Stimulated activated naive CD8-positive, alpha-beta T cell treated with anti-CD3 and anti-CD28 coated beads, Interleukin-15, amount 100 ng/mL, for 72 hours (primary cell): ENCODE data around the gene ZNF816.
"Not testable (repeated sequence)": the region's sequence is repeated elsewhere in the genome, so short reads cannot be mapped to it uniquely, and the experiment has no call there.

Experiments used
- ATAC-seq: fragments of 150-1000 bp; cut with Tn5 transposase; 2 replicates; pipeline ENCODE4 v1.10.0; 2021; ENCODE audit warnings: mild to moderate bottlenecking, moderate library complexity
- DNase-seq, 2 donors: peaks; one replicate each; pipeline ENCODE4 v3.0.0; 2021 to 2022
- H3K27ac Mint-ChIP-seq, 2 donors: one replicate each; pipeline ENCODE4 v1.8.0; 2022; ENCODE audit warnings: mild to moderate bottlenecking in 2 of 2, mixed read lengths in 2 of 2, moderate library complexity in 2 of 2
- H3K27me3 Mint-ChIP-seq: one replicate; pipeline ENCODE4 v1.8.0; 2022; ENCODE audit warnings: mixed read lengths
- H3K4me1 Mint-ChIP-seq: one replicate; pipeline ENCODE4 v1.8.0; 2022; ENCODE audit warnings: mild to moderate bottlenecking, mixed read lengths
- H3K4me3 Mint-ChIP-seq, 2 donors: one replicate each; pipeline ENCODE4 v1.8.0; 2022; ENCODE audit warnings: mild to moderate bottlenecking in 2 of 2, mixed read lengths in 2 of 2, moderate library complexity in 1 of 2
- H3K9me3 Mint-ChIP-seq, 2 donors: one replicate each; pipeline ENCODE4 v1.8.0; 2022; ENCODE audit warnings: mixed read lengths in 2 of 2

Gene ZNF816

DNA sequence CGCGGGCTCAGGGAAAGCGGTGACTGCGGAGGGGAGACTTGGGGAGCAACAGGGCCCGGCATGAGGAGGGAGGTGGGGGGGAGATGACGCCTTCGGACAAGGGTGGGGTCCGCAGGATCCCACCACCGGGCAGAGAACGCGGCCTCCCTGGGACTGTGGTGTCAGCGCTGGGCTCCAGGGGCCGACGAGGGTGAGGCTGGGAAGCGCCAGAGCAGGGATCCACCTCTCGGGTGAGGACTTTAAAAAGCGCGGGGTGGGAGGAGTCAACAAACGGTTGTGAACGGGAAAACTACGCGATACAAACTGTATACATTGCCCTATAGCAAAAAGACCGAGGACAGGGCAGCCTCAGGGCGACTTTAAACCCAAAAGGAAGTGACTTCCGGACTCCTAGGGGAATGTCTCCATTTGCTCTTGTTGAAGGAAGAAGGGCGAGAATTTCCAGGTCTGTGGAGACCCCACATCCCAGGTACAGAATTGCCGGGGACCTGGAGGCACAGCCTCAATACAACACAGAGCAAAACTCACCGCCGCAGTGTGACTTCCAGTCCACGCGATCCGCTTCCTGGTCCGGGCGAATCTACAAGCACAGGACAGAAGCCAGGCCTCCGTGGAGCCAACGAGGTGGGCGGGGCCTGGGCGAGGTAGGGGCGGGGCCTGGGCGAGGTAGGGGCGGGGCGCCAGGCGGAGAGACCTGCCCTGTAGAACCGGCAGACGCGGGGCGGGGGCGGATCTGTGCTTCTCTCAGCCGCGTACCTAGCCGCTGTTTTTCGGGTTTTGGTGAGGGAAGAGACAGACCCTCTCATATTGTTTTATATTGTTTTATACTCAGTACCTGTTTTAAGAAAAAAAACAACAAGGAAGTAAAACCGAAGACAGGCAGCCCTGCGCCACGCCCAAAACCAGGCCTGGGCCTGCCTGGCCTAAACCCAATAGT, 39.6 kb downstream of the ZNF816 start, which contains the start of gene ZNF888:
Gene ZNF888, minus strand, starts transcription at position 588 of the 937 bp plus-strand sequence. CDS start 5,555 bp downstream, outside the sequence.
- H3K4me3 Mint-ChIP-seq, result peak within 1 kb of the TSS; percentile 89 to 90
- ATAC-seq (peak; percentile 100), DNase-seq (peak; percentile 81 to 82)
- no peaks in the 10 kb centered on the region for H3K27me3 Mint-ChIP-seq
- H3K4me1 Mint-ChIP-seq, result peaks cover 31% of the 10 kb centered on the region
- H3K27ac Mint-ChIP-seq, result peak within 1 kb of the TSS; percentile 20 to 96
- peaks cover 6% of the 10 kb centered on the region in 2 donors for H3K9me3 Mint-ChIP-seq

DNA sequence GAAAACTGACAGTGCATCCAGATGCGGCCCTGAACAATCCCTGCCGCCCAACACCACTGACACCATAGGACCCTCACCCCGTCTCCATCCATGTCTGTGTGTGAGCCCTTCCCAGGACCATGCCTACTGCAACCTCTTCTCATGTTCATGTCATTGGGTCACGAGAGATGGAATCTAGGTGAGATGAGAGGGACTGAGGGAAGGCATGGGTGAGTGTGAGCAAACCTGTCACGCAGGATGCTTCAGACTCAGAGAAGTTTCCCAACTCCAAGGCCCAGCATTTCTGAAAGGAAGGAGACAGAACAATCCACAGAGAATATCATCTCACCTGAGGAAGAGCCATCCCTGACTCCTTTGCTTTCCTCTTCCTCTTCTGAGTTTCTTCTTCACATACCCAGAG, 45.1 kb downstream of the ZNF816 start:
- Mint-ChIP-seq H3K4me3 (no peak overlapping the region), H3K27ac (no peak overlapping the region), H3K27me3 (no peaks in the 10 kb centered on the region), H3K4me1 (peaks cover 19% of the 10 kb centered on the region), H3K9me3 (peaks cover 6 to 12% of the 10 kb centered on the region in 2 donors)
- DNase-seq, result no peak
- no peak for ATAC-seq

DNA sequence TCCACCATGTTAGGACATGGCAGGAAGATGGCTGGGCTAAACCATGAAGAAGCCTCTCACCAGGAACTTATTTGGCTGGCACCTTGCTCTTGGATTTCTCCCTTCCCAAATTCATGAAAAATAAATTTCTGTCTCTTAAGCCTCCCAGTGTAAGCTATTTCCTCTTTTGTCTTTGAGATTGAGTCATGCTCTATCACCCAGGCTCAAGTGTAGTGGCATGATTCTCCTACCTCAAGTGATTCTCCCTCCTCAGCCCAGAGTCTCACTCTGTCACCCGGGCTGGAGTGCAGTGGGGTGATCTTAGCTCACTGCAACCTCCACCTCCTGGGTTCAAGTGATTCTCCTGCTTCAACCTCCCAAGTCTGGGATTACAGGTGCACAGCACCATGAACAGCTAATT, 52.0 kb downstream of the ZNF816 start:
- H3K27ac Mint-ChIP-seq, result no peak overlapping the region
- peaks cover 27 to 28% of the 10 kb centered on the region in 2 donors for H3K9me3 Mint-ChIP-seq
- ATAC-seq (no peak), DNase-seq (no peak)
- H3K4me1 Mint-ChIP-seq, result no peaks in the 10 kb centered on the region
- no peaks in the 10 kb centered on the region for H3K27me3 Mint-ChIP-seq
- no peak overlapping the region for H3K4me3 Mint-ChIP-seq

DNA sequence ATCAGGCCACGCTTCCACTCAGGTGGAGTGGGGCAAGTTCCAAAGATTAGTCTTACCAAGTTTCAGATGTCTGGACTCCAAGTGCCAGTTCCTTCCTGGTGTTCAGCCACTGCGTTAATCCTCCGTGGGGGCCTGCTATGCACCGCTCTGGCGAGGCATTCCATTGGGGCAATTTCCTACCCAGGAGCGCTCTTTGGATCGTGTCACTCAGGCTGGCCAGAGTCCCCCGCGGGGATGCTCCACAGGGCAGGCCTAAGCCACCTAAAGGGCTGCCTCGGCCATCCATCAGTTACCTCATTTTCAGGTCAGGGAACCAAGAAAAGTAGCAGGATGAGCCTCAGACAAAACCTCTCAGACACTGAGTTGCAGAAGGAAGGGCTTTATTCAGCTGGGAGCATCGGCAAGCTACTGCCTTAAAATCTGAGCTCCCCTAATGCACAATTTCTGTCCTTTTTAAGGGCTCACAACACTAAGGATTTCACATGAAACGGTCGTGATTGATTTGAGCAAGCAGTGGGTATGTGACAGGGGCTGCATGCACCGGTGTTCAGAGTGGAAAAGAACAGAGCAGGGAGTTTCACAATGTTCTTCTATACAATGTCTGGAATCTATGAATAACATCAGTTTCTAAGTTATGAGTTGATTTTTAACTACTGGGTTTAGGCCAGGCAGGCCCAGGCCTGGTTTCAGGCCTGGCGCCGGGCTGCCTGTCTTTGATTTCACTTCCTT, 58.5 kb downstream of the ZNF816 start:
- DNase-seq, ATAC-seq, H3K4me1 Mint-ChIP-seq, H3K27me3 Mint-ChIP-seq, H3K27ac Mint-ChIP-seq, H3K4me3 Mint-ChIP-seq: not testable (repeated sequence)
- H3K9me3 Mint-ChIP-seq, result peaks cover 31 to 40% of the 10 kb centered on the region in 2 donors

DNA sequence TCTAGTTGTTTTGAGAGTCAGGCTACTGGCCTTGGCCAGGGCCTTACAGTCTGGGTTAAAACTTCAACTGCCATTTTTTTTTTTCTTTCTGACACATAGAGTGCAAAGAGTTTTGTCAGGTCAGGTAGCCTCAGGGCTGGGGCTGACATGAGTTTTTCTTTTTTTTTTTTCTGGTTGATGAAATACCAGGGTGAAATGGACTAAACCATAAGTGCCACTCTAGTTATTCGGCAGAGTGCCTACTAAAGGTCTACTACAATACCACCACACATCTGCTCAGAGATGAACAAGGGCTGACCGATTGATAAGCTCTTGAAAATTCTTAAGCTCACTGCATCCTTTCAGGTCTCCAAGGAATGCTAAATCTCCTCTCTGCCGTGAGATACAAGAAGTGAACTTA, 60.8 kb downstream of the ZNF816 start:
- peaks cover 30 to 38% of the 10 kb centered on the region in 2 donors for H3K9me3 Mint-ChIP-seq
- no peak overlapping the region for H3K4me3 Mint-ChIP-seq
- peak overlapping the region in 1 of 2 donors; percentile 7 for H3K27ac Mint-ChIP-seq
- no peaks in the 10 kb centered on the region for H3K27me3 Mint-ChIP-seq
- ATAC-seq (no peak), DNase-seq (no peak)
- H3K4me1 Mint-ChIP-seq, result peaks cover 12% of the 10 kb centered on the region
